Endothelial cell of umbilical vein (primary cell): Measurements from ENCODE around the gene CR2. TPM values are rescaled to one million over a fixed set of nuclear protein-coding genes. Genes with fewer than 3 reads are reported as not detected.

Source experiments
- BruUV-seq: library from RNA; stranded (reverse); fragments of 400-500 nt; replicated peaks from 2 replicates; lab custom pipeline; 2021; lab: Mats Ljungman, UMichigan
- CTCF ChIA-PET: fragments of 300-600, 350-600 bp; sonication (Branson Sonifier 250); formaldehyde crosslinking; loops from one replicate; lab custom pipeline; 2021; ENCODE audit warnings: antibody characterized with exemption, inconsistent platforms; lab: Charles Lee
- POLR2A ChIA-PET: fragments of 300-600, 350-600 bp; sonication (Branson Sonifier 250); formaldehyde crosslinking; loops from one replicate; lab custom pipeline; 2021; ENCODE audit warnings: antibody characterized with exemption, inconsistent platforms; lab: Charles Lee
- DNase-seq: peaks from one replicate; pipeline ENCODE4 v3.0.0-alpha.2; 2011; ENCODE audit warnings: low read depth, low spot score
- FAIRE-seq: peaks from 2 replicates; lab custom pipeline; 2011; peaks lifted over from hg19 to GRCh38; lab: Jason Lieb, UNC
- H2AFZ ChIP-seq: 2 replicates; pipeline ENCODE4 v1.6.0; 2012; ENCODE audit warnings: low read depth, low read length, control low read depth, inconsistent platforms
- H3K27ac ChIP-seq: 2 replicates; pipeline ENCODE4 v1.5.1; 2011; ENCODE audit warnings: low read depth, mild to moderate bottlenecking, control low read depth, low read length, moderate library complexity; ENCODE audit not compliant: insufficient read depth
- H3K27me3 ChIP-seq, 2 experiments: 2 replicates each; pipeline versions ENCODE4 v1.6.0 to v1.6.1; 2011; ENCODE audit warnings: low read length in 2 of 2, mixed read lengths in 1 of 2; ENCODE audit not compliant: control insufficient read depth in 2 of 2, insufficient read depth in 2 of 2
- H3K36me3 ChIP-seq, 2 experiments: 2 replicates in 1 of 2; 3 replicates in 1 of 2; pipeline ENCODE4 v1.5.1; 2011; ENCODE audit warnings: low read length in 2 of 2, mild to moderate bottlenecking in 1 of 2, moderate library complexity in 1 of 2; ENCODE audit not compliant: control insufficient read depth in 2 of 2, insufficient read depth in 2 of 2; ENCODE audit errors: extremely low read depth in 1 of 2
- H3K4me1 ChIP-seq: 3 replicates; pipeline ENCODE4 v1.5.1; 2011; ENCODE audit warnings: mild to moderate bottlenecking, low read length; ENCODE audit not compliant: control insufficient read depth, insufficient read depth; ENCODE audit errors: extremely low read depth
- H3K4me2 ChIP-seq: 2 replicates; pipeline ENCODE4 v1.6.1; 2011; ENCODE audit warnings: low read length, control low read depth, mixed read lengths; ENCODE audit not compliant: insufficient read depth
- H3K4me3 ChIP-seq, 3 experiments: fragments of 200-600 bp in 1 of 3; sonication (generic), shearing (Covaris generic) in 1 of 3; replicated peaks in 1 of 3; 2 replicates each; pipeline ENCODE4 v1.5.1; 2011 to 2016; ENCODE audit warnings: control low read depth in 3 of 3, low read length in 3 of 3, mild to moderate bottlenecking in 2 of 3, inconsistent platforms in 1 of 3, low read depth in 1 of 3, moderate library complexity in 1 of 3; ENCODE audit not compliant: insufficient read depth in 1 of 3
- H3K79me2 ChIP-seq: 2 replicates; pipeline ENCODE4 v1.6.0; 2012; ENCODE audit warnings: low read length, inconsistent platforms; ENCODE audit not compliant: control insufficient read depth, insufficient read depth
- H3K9ac ChIP-seq: replicated peaks from 2 replicates; pipeline ENCODE3; 2011; ENCODE audit warnings: low read length, control low read depth; ENCODE audit not compliant: insufficient read depth; ENCODE audit errors: extremely low read depth
- H3K9me1 ChIP-seq: replicated peaks from 3 replicates; pipeline ENCODE4 v1.6.0; 2011; ENCODE audit warnings: mild to moderate bottlenecking, low read length; ENCODE audit not compliant: control insufficient read depth, insufficient read depth; ENCODE audit errors: extremely low read depth
- H3K9me3 ChIP-seq: replicated peaks from 2 replicates; pipeline ENCODE4 v1.5.1; 2012; ENCODE audit warnings: low read length, inconsistent platforms; ENCODE audit not compliant: control insufficient read depth, insufficient read depth
- H4K20me1 ChIP-seq: replicated peaks from 2 replicates; pipeline ENCODE3; 2011; ENCODE audit warnings: mild to moderate bottlenecking, low read length; ENCODE audit not compliant: control insufficient read depth, insufficient read depth; ENCODE audit errors: extremely low read depth
- CTCF ChIP-seq, 2 donors: IDR thresholded peaks; 1 replicate in 1 of 2; 2 replicates in 1 of 2; pipeline ENCODE4 v1.5.1; 2011; ENCODE audit warnings: low read length in 2 of 2, mild to moderate bottlenecking in 2 of 2, moderate library complexity in 2 of 2, control low read depth in 1 of 2, inconsistent platforms in 1 of 2, low read depth in 1 of 2; ENCODE audit not compliant: insufficient read depth in 1 of 2; ENCODE audit errors: extremely low read depth in 1 of 2
- EZH2 ChIP-seq: IDR thresholded peaks from 2 replicates; pipeline ENCODE4 v1.6.1; 2012; ENCODE audit warnings: borderline replicate concordance, low read depth, mild to moderate bottlenecking, moderate library complexity, low read length, inconsistent platforms; ENCODE audit not compliant: severe bottlenecking
- FOS ChIP-seq: IDR thresholded peaks from 2 replicates; pipeline ENCODE4 v1.6.1; 2011; ENCODE audit warnings: mild to moderate bottlenecking, low read length, moderate library complexity, borderline replicate concordance; ENCODE audit not compliant: insufficient read depth
- GATA2 ChIP-seq: IDR thresholded peaks from 2 replicates; pipeline ENCODE4 v1.7.0; 2011; ENCODE audit warnings: low read depth, mild to moderate bottlenecking, moderate library complexity, mixed read lengths, low read length; ENCODE audit not compliant: insufficient read length, insufficient read depth
- JUN ChIP-seq: IDR thresholded peaks from 2 replicates; pipeline ENCODE4 v1.6.1; 2011; ENCODE audit warnings: borderline replicate concordance, low read depth; ENCODE audit not compliant: insufficient read length, insufficient read depth
- MAX ChIP-seq: IDR thresholded peaks from 2 replicates; pipeline ENCODE4 v1.6.1; 2011; ENCODE audit not compliant: insufficient read depth, insufficient read length
- MYC ChIP-seq: IDR thresholded peaks from one replicate; pipeline ENCODE4 v1.6.1; 2011; ENCODE audit warnings: mild to moderate bottlenecking, low read depth, low read length
- POLR2A ChIP-seq: IDR thresholded peaks from 2 replicates; pipeline ENCODE4 v1.6.1; 2012; ENCODE audit warnings: low read depth, mild to moderate bottlenecking, control low read depth, low read length
- POLR2AphosphoS5 ChIP-seq: IDR thresholded peaks from 2 replicates; pipeline ENCODE4 v1.6.1; 2012; ENCODE audit warnings: low read depth, mild to moderate bottlenecking, control low read depth, low read length, moderate library complexity; ENCODE audit not compliant: insufficient read depth
- dilution Hi-C: fragments of 300-500 bp; cut with MboI; formaldehyde crosslinking; loops from one replicate; pipeline ENCODE4 v1.15.0; 2019; ENCODE audit warnings: low sequenced_read_pairs; ENCODE audit not compliant: extremely low pct_ligation_motif_present
- intact Hi-C: fragments of 100-400 bp; cut with micrococcal nuclease; formaldehyde crosslinking; loops from one replicate; pipeline ENCODE4 v1.10.0; 2022
- polyA plus RNA-seq, 4 experiments: library from polyadenylated mRNA; depleted of rRNA in 3 of 4; stranded (reverse) in 3 of 4; unstranded in 1 of 4; fragments of >200 nt; gene quantifications; 2 replicates each; pipeline versions ENCODE4 v1.2.1 to v1.2.3, GENCODE V29; 2011 to 2012; ENCODE audit warnings: missing spikeins in 1 of 4
- total RNA-seq: library from RNA; stranded (reverse); gene quantifications from 2 replicates; pipeline ENCODE4 v1.2.3, GENCODE V29; 2021

Gene CR2
- total and polyA plus RNA-seq, 2 donors (not counting 3 experiments of a cell fraction or from before 2014, with no cell fraction given): not detected

GRCh38 chr1:207463021-207463420 is 8.9 kb downstream of the CR2 start:
- FAIRE-seq (no peak), DNase-seq (no peak)
- Histone ChIP-seq H3K9me3 (no peaks in the 10 kb centered on the region), H4K20me1 (no peaks in the 10 kb centered on the region), H3K4me2 (no peak overlapping the region), H3K27me3 (peaks cover 4 to 12% of the 10 kb centered on the region in 2 experiments), H3K4me3 (no peak overlapping the region), H3K36me3 (no peaks in the 10 kb centered on the region), H3K4me1 (no peaks in the 10 kb centered on the region), H3K9ac (no peak overlapping the region), H3K27ac (no peak overlapping the region), H3K79me2 (no peaks in the 10 kb centered on the region), H2AFZ (no peak overlapping the region), H3K9me1 (no peaks in the 10 kb centered on the region)
- intact Hi-C loops: no loop called here
- no TSS peak for BruUV-seq
- dilution Hi-C loops: no loop called here
- ChIA-PET CTCF (no interaction called here), POLR2A (no interaction called here)
- TF ChIP-seq MYC (no peak), EZH2 (no peak), GATA2 (no peak), POLR2A (no peak), POLR2AphosphoS5 (no peak), FOS (no peak)

- H3K36me3 ChIP-seq: no peaks in the 10 kb centered on the region
- H3K4me2 ChIP-seq: no peak overlapping the region
- POLR2A ChIA-PET: no interaction called here
- no peaks in the 10 kb centered on the region for H3K4me1 ChIP-seq
- H3K27me3 ChIP-seq: peaks cover 4 to 9% of the 10 kb centered on the region in 2 experiments
- FAIRE-seq: no peak
- no peaks in the 10 kb centered on the region for H3K9me1 ChIP-seq
- H3K9ac ChIP-seq: no peak overlapping the region
- no peak overlapping the region for H3K4me3 ChIP-seq
- DNase-seq: no peak
- dilution Hi-C loops (no loop called here), intact Hi-C loops (no loop called here)
- H3K27ac ChIP-seq: no peak overlapping the region
- H2AFZ ChIP-seq: no peak overlapping the region
- H3K79me2 ChIP-seq: no peaks in the 10 kb centered on the region
- no peak for TF ChIP-seq MAX
- TF ChIP-seq MYC: no peak
- TF ChIP-seq JUN: no peak
- no peak for TF ChIP-seq FOS
- TF ChIP-seq POLR2AphosphoS5: no peak
- no peak for TF ChIP-seq POLR2A
- no peak for TF ChIP-seq GATA2
- no peak for TF ChIP-seq CTCF (IDR thresholded peaks at IDR 0.05; ENCODE audit: extremely low read depth in 1 of 2, insufficient read depth in 1 of 2, low read depth in 1 of 2, low read length in 2 of 2)
- TF ChIP-seq EZH2: no peak
- CTCF ChIA-PET: no interaction called here
- H3K9me3 ChIP-seq: no peaks in the 10 kb centered on the region
- no peaks in the 10 kb centered on the region for H4K20me1 ChIP-seq
- BruUV-seq: no TSS peak
Observed at GRCh38 chr1:207463571-207463970, 9.4 kb downstream of the CR2 start.
